ENCODE measurements around the gene RNF220.

Gene RNF220

DNA sequence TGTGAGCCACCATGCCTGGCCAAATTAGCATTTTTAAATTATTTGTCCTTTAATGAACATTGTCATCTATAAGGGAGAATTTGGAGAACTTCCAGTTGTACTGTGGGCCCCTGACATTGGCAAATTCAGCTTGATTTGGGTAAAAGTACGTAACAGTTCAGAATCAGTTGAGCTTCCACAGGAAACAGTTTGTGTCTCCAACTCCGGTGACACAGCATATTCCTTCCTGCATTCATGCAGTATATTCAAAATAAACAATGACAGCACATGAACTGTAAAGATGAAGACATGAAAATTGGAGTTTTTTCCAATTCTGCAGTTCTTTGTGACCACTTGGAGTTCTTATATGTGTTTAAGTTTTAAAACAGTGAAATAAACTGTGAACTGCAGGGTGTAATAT lies 28.2 kb downstream of the RNF220 start:
- H3K9me3 ChIP-seq (ENCODE audit: control insufficient read depth, insufficient read depth, low read depth, low read length), result no peaks in the 10 kb centered on the region
- H3K4me1 ChIP-seq (ENCODE audit: control insufficient read depth, insufficient read depth, low read length), result peaks cover 8% of the 10 kb centered on the region
- POLR2A ChIA-PET, result no interaction called here
- no peaks in the 10 kb centered on the region for H3K36me3 ChIP-seq (ENCODE audit: control insufficient read depth in 2 of 2, insufficient read depth in 1 of 2, low read length in 2 of 2)
- H3K27ac ChIP-seq (ENCODE audit: extremely low read depth, low read depth, low read length), result no peak overlapping the region
- H3K4me3 ChIP-seq (ENCODE audit: low read depth, low read length), result no peak overlapping the region
- no peak for TF ChIP-seq ZNF585B (tag by site-specific recombination; IDR thresholded peaks at IDR 0.05)
- TF ChIP-seq ZBTB49 (tag by site-specific recombination; IDR thresholded peaks at IDR 0.05; ENCODE audit: low read depth), result no peak
- no peak for TF ChIP-seq ZNF658 (tag by site-specific recombination; IDR thresholded peaks at IDR 0.05)
- TF ChIP-seq, protein P1, sequence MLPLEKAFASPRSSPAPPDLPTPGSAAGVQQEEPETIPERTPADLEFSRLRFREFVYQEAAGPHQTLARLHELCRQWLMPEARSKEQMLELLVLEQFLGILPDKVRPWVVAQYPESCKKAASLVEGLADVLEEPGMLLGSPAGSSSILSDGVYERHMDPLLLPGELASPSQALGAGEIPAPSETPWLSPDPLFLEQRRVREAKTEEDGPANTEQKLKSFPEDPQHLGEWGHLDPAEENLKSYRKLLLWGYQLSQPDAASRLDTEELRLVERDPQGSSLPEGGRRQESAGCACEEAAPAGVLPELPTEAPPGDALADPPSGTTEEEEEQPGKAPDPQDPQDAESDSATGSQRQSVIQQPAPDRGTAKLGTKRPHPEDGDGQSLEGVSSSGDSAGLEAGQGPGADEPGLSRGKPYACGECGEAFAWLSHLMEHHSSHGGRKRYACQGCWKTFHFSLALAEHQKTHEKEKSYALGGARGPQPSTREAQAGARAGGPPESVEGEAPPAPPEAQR (tag by site-specific recombination; IDR thresholded peaks at IDR 0.05), result no peak
- no peak for TF ChIP-seq ZNF133 (tag by site-specific recombination; IDR thresholded peaks at IDR 0.05)
- no peak for TF ChIP-seq ZNF280D (tag by site-specific recombination; IDR thresholded peaks at IDR 0.05)
- no peak for TF ChIP-seq BCL11A (tag by site-specific recombination; IDR thresholded peaks at IDR 0.05; ENCODE audit: low read depth)
- TF ChIP-seq ZNF76 (tag by site-specific recombination; IDR thresholded peaks at IDR 0.05; ENCODE audit: borderline replicate concordance, low read depth), result no peak
- TF ChIP-seq ZNF423 (tag by site-specific recombination; IDR thresholded peaks at IDR 0.05), result no peak
- no peak for TF ChIP-seq EGR2 (tag by site-specific recombination; IDR thresholded peaks at IDR 0.05; ENCODE audit: low read depth)
- TF ChIP-seq BCL6B (tag by site-specific recombination; IDR thresholded peaks at IDR 0.05), result no peak
- no peak for TF ChIP-seq ZNF571 (tag by site-specific recombination; IDR thresholded peaks at IDR 0.05)
- TF ChIP-seq ZNF211 (tag by site-specific recombination; IDR thresholded peaks at IDR 0.05; ENCODE audit: low read depth), result no peak
- TF ChIP-seq SALL2 (tag by site-specific recombination; IDR thresholded peaks at IDR 0.05; ENCODE audit: borderline replicate concordance), result no peak
- no peak for TF ChIP-seq ZSCAN30 (tag by site-specific recombination; IDR thresholded peaks at IDR 0.05)
- TF ChIP-seq ZNF2 (tag by site-specific recombination; IDR thresholded peaks at IDR 0.05), result no peak
- TF ChIP-seq ZNF248 (tag by site-specific recombination; IDR thresholded peaks at IDR 0.05), result no peak
- TF ChIP-seq ZNF701 (tag by site-specific recombination; IDR thresholded peaks at IDR 0.05), result no peak
- no peak for TF ChIP-seq ZFP3 (tag by site-specific recombination; IDR thresholded peaks at IDR 0.05; ENCODE audit: low read depth)
- TF ChIP-seq ZBTB48 (tag by site-specific recombination; IDR thresholded peaks at IDR 0.05), result no peak
- CTCF ChIA-PET, result no interaction called here
